HUES6 (cell line): ENCODE results near the gene ST7.
"Not testable (repeated sequence)": the region's sequence is repeated elsewhere in the genome, so short reads cannot be mapped to it uniquely, and the experiment has no call there.

Source experiments
- H3K27ac ChIP-seq: 2 replicates; pipeline ENCODE4 v1.7.0; 2013; ENCODE audit warnings: low read depth, mild to moderate bottlenecking, low read length, inconsistent platforms
- H3K27me3 ChIP-seq: 2 replicates; pipeline ENCODE4 v1.6.1; 2013; ENCODE audit warnings: low read length; ENCODE audit not compliant: control insufficient read depth, insufficient read depth
- H3K36me3 ChIP-seq: 2 replicates; pipeline ENCODE4 v1.6.1; 2013; ENCODE audit warnings: low read length; ENCODE audit not compliant: control insufficient read depth, insufficient read depth
- H3K4me1 ChIP-seq: 2 replicates; pipeline ENCODE4 v1.6.1; 2013; ENCODE audit warnings: low read length; ENCODE audit not compliant: control insufficient read depth, insufficient read depth
- H3K4me3 ChIP-seq: 2 replicates; pipeline ENCODE4 v1.5.1; 2013; ENCODE audit warnings: low read depth, low read length
- H3K9ac ChIP-seq: one replicate; pipeline ENCODE4 v1.6.1; 2013; ENCODE audit warnings: mild to moderate bottlenecking, low read length
- H3K9me3 ChIP-seq: 2 replicates; pipeline ENCODE4 v1.6.1; 2013; ENCODE audit warnings: low read depth, low read length; ENCODE audit not compliant: control insufficient read depth, insufficient read depth

The ST7 gene

GRCh38 chr7:116950889-116951351 is 2.4 kb upstream of the ST7 start:
- Histone ChIP-seq H3K36me3 (no peaks in the 10 kb centered on the region), H3K27ac (no peak overlapping the region), H3K4me1 (peaks cover 13% of the 10 kb centered on the region), H3K4me3 (no peak overlapping the region), H3K9me3 (no peaks in the 10 kb centered on the region), H3K9ac (no peak overlapping the region), H3K27me3 (no peaks in the 10 kb centered on the region)

GRCh38 chr7:116951366-116952292 is 1.7 kb upstream of the ST7 start:
- Histone ChIP-seq H3K36me3 (no peaks in the 10 kb centered on the region), H3K9ac (no peak overlapping the region)

GRCh38 chr7:116952635-116953371 is 498 bp upstream of the ST7 start:
- peak overlapping the region; percentile 98 for H3K9ac ChIP-seq
- H3K9me3 ChIP-seq = no peaks in the 10 kb centered on the region
- H3K4me1 ChIP-seq = peaks cover 19% of the 10 kb centered on the region
- peak overlapping the region; percentile 52; the same call in 1 of the 2 replicates for H3K27ac ChIP-seq
- H3K27me3 ChIP-seq = no peaks in the 10 kb centered on the region
- H3K36me3 ChIP-seq = no peaks in the 10 kb centered on the region
- H3K4me3 ChIP-seq = peak overlapping the region; percentile 90

More at GRCh38 chr7:116951366-116952292, 1.7 kb upstream of the ST7 start:
- H3K4me1 ChIP-seq = peaks cover 19% of the 10 kb centered on the region
- no peaks in the 10 kb centered on the region for H3K27me3 ChIP-seq
- no peak overlapping the region for H3K4me3 ChIP-seq
- H3K9me3 ChIP-seq = no peaks in the 10 kb centered on the region
- H3K27ac ChIP-seq = no peak overlapping the region

- H3K27ac ChIP-seq = peak overlapping the region; percentile 68; the same call in 1 of the 2 replicates
- H3K9me3 ChIP-seq = no peaks in the 10 kb centered on the region
- H3K4me1 ChIP-seq = peaks cover 22% of the 10 kb centered on the region
- H3K36me3 ChIP-seq = no peaks in the 10 kb centered on the region
- H3K9ac ChIP-seq = peak overlapping the region; percentile 98
- no peaks in the 10 kb centered on the region for H3K27me3 ChIP-seq
- peak overlapping the region; percentile 90 for H3K4me3 ChIP-seq
Measured at GRCh38 chr7:116953906-116954838, 871 bp downstream of the ST7 start.

- H3K36me3 ChIP-seq = no peaks in the 10 kb centered on the region
- no peak overlapping the region for H3K27ac ChIP-seq
- H3K9ac ChIP-seq = no peak overlapping the region
- peak overlapping the region; percentile 90 for H3K4me3 ChIP-seq
- H3K4me1 ChIP-seq = peaks cover 22% of the 10 kb centered on the region
- no peaks in the 10 kb centered on the region for H3K27me3 ChIP-seq
- no peaks in the 10 kb centered on the region for H3K9me3 ChIP-seq
Measured at GRCh38 chr7:116955340-116955739, 2.0 kb downstream of the ST7 start.

GRCh38 chr7:116955801-116956476 is 2.6 kb downstream of the ST7 start:
- no peaks in the 10 kb centered on the region for H3K9me3 ChIP-seq
- H3K9ac ChIP-seq = no peak overlapping the region
- H3K36me3 ChIP-seq = no peaks in the 10 kb centered on the region
- no peaks in the 10 kb centered on the region for H3K27me3 ChIP-seq
- H3K4me3 ChIP-seq = no peak overlapping the region
- H3K27ac ChIP-seq = no peak overlapping the region
- peaks cover 22% of the 10 kb centered on the region for H3K4me1 ChIP-seq

- no peak overlapping the region for H3K4me3 ChIP-seq
- no peak overlapping the region for H3K9ac ChIP-seq
Measured at GRCh38 chr7:116956477-116956804, 3.1 kb downstream of the ST7 start.

GRCh38 chr7:116957874-116958273 is 4.6 kb downstream of the ST7 start:
- Histone ChIP-seq H3K27me3 (no peaks in the 10 kb centered on the region), H3K4me1 (peaks cover 18% of the 10 kb centered on the region), H3K27ac (no peak overlapping the region)

More at GRCh38 chr7:116956477-116956804, 3.1 kb downstream of the ST7 start:
- H3K9me3 ChIP-seq = no peaks in the 10 kb centered on the region
- H3K27me3 ChIP-seq = no peaks in the 10 kb centered on the region
- no peaks in the 10 kb centered on the region for H3K36me3 ChIP-seq
- H3K27ac ChIP-seq = no peak overlapping the region
- H3K4me1 ChIP-seq = peaks cover 22% of the 10 kb centered on the region

GRCh38 chr7:116961966-116962673 is 8.8 kb downstream of the ST7 start:
- H3K4me3 ChIP-seq, H3K36me3 ChIP-seq, H3K27ac ChIP-seq, H3K9me3 ChIP-seq, H3K4me1 ChIP-seq, H3K9ac ChIP-seq, H3K27me3 ChIP-seq: not testable (repeated sequence)

More at GRCh38 chr7:116957874-116958273, 4.6 kb downstream of the ST7 start:
- H3K9ac ChIP-seq = no peak overlapping the region
- H3K36me3 ChIP-seq = no peaks in the 10 kb centered on the region
- no peaks in the 10 kb centered on the region for H3K9me3 ChIP-seq
- no peak overlapping the region for H3K4me3 ChIP-seq
